T-helper 2 cell (primary cell): ENCODE results near the gene KIAA1586.
"Not testable (repeated sequence)": the region's sequence is repeated elsewhere in the genome, so short reads cannot be mapped to it uniquely, and the experiment has no call there.

ENCODE experiments used
- DNase-seq, 5 experiments: peaks; one replicate each; pipeline versions ENCODE4 v3.0.0 to v3.0.0-alpha.2; 2012 to 2022
- total RNA-seq, 2 donors: gene quantifications; one replicate each; lab custom pipeline; 2026; lab: John Stamatoyannopoulos, UW

The KIAA1586 gene, protein sequence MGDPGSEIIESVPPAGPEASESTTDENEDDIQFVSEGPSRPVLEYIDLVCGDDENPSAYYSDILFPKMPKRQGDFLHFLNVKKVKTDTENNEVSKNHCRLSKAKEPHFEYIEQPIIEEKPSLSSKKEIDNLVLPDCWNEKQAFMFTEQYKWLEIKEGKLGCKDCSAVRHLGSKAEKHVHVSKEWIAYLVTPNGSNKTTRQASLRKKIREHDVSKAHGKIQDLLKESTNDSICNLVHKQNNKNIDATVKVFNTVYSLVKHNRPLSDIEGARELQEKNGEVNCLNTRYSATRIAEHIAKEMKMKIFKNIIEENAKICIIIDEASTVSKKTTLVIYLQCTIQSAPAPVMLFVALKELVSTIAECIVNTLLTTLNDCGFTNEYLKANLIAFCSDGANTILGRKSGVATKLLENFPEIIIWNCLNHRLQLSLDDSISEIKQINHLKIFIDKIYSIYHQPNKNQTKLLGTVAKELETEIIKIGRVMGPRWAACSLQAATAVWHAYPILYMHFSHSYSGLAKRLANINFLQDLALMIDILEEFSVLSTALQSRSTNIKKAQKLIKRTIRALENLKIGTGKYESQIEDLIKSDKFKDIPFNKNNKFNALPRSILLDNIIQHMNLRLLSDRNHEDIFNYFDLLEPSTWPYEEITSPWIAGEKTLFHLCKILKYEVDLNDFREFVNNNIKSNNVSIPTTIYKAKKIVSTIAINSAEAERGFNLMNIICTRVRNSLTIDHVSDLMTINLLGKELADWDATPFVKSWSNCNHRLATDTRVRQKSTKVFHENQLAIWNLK
- 13.7 to 15.5 reads per million in 2 donors for total RNA-seq

GRCh38 chr6:57046332-57047256, at the start of gene KIAA1586:
TSS of gene KIAA1586 (plus strand) at chr6:57046693. CDS start at chr6:57046756, 63 bp downstream.
- DNase-seq: peak; percentile 51 to 83 (median 72)

DNA sequence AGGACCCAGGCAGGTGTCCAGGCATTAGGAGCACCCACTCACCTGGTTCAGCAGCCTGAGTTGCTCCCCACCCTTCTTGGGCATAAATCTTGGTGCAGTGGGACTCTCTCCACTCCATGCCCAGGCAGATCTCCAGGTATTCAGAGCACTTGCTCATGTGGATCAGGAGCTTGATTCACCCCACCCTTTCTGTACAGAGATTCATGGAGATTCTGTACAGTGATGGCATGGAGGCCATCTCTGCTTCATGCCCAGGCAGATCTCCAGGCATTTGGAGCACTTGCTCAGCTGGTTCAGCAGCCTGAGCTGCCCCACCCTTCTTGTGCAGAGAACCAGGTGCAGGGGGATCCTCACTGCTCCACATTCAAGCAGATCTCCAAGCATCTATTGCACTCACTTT, 47.4 kb upstream of the KIAA1586 start:
- DNase-seq: no peak

- DNase-seq: not testable (repeated sequence)
These were observed 46.7 kb upstream of the KIAA1586 start for GRCh38 chr6:56999748-57000147.

GRCh38 chr6:57002197-57002596, 44.3 kb upstream of the KIAA1586 start:
- DNase-seq: no peak

GRCh38 chr6:57004292-57004691, 42.2 kb upstream of the KIAA1586 start:
- no peak for DNase-seq

GRCh38 chr6:57006101-57006500, 40.4 kb upstream of the KIAA1586 start:
- DNase-seq: no peak

- not testable (repeated sequence) for DNase-seq
These were observed 38.4 kb upstream of the KIAA1586 start for GRCh38 chr6:57008069-57008468.

DNA sequence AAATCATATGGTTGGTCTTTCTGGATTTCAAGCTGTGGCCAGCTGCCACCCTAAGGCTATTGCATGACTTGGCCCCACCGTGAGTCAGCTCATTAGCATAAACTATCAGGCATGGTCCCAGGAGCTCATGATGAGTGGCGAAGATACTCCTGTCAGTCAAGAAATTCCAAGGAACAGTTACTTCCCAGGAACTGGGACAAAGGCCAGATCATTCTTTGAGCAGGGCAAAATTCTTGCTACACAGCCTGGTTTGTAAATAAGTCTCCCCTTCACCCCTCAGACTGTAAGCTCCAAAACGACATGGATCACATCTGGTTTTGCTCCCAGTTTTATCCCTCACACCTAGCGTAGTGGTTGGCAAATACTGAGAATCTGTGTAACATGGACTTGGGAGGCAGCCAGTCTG, 33.0 kb upstream of the KIAA1586 start:
- DNase-seq: no peak

DNA sequence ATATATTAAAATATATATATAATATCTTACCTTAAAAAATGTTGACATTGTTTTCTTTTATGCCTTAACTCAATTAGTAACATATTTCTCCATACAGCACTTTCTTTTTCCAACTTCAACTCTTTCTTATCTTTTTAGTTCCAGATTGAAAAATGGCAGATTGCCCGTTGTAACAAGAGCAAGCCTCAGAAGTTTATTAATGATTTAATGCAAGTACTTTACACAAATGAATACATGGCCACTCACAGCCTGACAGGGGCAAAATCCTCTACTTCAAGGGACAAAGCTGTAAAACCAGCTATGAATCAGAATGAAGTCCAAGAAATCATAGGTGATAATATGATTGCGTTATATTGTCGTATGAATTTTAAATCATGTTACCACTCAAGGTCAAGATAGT, 29.4 kb upstream of the KIAA1586 start:
- DNase-seq: no peak

DNA sequence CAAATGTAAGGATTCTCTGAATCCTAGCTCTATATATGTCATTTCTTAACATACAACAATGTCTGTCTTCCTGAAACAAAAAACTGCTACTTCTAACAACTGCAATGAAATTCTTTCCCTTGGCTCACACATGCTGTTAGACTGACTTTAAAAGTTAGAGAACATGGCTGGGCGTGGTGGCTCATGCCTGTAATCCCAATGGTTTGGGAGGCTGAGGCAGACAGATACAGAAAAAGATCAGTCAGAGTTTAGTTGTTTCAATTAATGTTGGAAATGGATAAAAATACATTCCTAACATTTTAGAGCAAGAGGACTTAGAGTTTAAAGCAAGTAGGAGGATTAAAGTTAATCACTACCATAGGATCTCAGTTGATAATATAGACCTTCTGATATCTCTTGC, 28.7 kb upstream of the KIAA1586 start:
- no peak for DNase-seq

GRCh38 chr6:57019434-57019833, 27.1 kb upstream of the KIAA1586 start:
- DNase-seq: no peak

GRCh38 chr6:57021086-57021720, 25.3 kb upstream of the KIAA1586 start:
- peak in 1 of 5 experiments; percentile 42 for DNase-seq

DNA sequence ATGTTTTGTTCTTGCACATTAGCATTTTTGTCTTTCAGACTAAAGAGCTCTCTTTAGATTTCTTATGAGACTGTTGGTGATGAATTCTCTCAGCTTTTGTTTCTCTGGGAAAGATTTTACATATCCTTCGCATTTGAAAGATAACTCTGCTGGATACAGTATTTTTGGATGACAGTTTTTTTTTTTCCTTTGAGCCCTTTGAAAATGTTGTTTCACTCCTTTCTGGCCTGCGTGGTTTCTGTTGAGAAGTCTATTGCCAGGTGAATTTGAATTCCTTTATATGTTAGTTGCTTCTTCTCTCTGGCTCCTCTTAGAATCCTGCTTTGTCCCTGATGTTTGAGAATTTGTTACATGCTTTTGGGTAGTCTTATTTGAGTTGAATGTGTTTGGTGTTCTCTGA, 22.2 kb upstream of the KIAA1586 start:
- DNase-seq: no peak

- no peak for DNase-seq
These were observed 21.7 kb upstream of the KIAA1586 start for GRCh38 chr6:57024775-57025174.

GRCh38 chr6:57026001-57026400, 20.5 kb upstream of the KIAA1586 start:
- no peak for DNase-seq

DNA sequence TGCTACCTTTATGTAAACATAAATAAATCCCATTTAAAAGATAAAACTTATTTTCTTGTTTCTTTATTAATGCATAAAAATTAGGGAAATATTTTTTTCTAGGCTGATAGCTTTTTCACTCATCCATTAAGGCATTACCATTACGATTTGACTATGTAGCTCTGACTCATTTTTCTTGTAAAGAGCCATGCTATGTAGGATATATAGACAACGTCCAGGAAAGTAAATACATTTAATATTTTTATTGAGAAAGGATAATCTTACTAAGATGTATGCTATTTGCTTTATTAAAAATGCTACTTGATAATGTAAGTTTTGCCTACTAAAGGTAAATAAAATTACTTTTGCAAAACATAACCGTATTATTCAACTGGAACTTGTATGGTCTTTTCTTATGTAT, 19.2 kb upstream of the KIAA1586 start:
- DNase-seq: no peak

DNA sequence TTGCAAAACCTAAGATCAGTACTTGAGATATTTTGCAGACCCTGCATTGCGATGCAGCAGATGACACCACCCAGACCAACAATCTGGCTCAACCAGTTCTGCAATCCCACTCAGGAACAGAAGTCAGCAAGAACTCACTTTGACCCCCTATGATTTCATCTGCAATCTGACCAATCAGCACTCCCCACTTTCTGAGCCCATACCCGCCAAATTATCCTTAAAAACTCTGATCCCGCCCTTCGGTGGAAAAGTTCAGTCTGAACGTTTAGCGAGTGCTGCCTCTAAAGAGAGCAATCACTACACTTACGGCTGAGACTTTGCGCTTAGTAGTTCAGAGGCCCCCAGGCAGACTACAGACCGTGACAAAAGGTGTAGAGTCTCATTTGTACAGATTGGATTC, 17.3 kb upstream of the KIAA1586 start:
- no peak for DNase-seq

DNA sequence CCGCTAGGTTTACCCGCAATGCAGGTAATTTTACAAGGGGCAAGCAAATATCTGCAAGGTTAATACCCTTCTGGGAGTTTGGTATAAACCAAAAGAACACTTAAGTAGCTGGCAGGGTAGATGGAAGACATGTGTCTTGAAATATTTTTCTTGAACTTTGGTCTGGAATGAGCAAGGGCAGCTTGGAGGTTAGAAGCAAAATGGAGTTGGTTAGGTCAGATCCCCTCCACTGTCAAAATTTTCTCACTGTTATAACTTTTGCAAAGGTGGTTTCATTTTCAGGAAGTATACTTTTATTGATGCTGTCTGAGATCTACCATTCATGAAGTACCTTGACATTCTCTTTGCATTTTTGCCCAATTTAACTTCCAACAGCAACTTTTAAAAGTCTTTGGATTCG, 13.3 kb upstream of the KIAA1586 start:
- DNase-seq: no peak

DNA sequence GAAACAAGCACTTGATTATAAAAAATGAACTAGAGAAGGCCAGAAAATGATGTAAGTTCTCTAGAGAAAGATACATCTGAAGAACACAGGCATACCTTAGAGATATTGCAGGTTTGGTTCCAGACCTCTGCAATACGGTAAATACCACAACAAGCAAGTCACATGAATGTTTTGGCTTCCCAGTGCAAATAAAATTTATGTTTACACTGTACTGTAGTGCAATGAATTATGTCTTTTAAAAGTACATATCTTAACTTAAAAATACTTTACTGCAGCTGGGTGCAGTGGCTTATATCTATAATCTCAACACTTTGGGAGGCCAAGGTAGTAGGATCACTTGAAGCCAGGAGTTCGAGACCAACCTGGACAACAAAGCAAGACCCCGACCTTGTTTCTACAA, 10.9 kb upstream of the KIAA1586 start:
- no peak for DNase-seq

DNA sequence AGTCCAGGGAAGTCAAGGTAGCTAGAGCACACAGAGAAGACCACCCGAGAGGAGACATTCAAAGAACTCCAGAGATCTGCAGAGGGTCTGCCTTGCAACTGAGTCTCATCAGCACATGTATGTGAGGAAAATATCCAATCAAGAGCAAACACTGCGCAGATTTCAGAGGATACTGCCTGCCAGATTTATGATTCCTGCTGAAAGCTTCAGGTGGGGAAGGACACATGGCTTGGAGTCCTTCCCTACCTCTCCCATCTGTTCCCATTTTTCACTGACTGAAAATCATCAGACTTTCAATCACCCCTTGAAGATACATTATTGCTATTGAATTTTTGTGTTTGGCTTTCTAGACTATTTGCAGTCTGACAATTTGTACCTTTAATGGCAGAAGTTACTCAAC, 7.6 kb upstream of the KIAA1586 start:
- no peak for DNase-seq

DNA sequence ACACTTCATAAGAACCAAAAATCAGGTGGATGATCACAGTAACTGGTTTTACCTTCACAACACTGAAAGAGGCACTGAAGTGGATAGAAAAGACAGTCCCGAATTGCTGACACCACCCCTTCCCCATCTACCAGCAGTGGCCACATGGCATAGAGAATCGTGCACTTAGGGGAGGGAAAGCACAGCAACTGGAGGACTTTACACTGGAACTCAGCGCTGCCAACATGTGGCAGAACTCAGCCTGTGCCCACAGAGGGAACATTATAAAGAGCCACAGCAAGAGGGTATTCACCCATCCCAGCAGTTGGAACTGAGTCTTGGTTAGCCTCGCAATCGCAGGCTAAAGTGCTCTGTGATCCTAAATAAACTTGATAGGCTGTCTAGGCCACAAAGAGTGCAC, 6.5 kb upstream of the KIAA1586 start:
- DNase-seq: peak in 1 of 5 experiments; percentile 17

GRCh38 chr6:57044061-57044460, 2.4 kb upstream of the KIAA1586 start:
- not testable (repeated sequence) for DNase-seq
